ENCODE measurements around the gene CELSR2.
"Not testable (repeated sequence)": the region's sequence is repeated elsewhere in the genome, so short reads cannot be mapped to it uniquely, and the experiment has no call there.

Gene CELSR2

DNA sequence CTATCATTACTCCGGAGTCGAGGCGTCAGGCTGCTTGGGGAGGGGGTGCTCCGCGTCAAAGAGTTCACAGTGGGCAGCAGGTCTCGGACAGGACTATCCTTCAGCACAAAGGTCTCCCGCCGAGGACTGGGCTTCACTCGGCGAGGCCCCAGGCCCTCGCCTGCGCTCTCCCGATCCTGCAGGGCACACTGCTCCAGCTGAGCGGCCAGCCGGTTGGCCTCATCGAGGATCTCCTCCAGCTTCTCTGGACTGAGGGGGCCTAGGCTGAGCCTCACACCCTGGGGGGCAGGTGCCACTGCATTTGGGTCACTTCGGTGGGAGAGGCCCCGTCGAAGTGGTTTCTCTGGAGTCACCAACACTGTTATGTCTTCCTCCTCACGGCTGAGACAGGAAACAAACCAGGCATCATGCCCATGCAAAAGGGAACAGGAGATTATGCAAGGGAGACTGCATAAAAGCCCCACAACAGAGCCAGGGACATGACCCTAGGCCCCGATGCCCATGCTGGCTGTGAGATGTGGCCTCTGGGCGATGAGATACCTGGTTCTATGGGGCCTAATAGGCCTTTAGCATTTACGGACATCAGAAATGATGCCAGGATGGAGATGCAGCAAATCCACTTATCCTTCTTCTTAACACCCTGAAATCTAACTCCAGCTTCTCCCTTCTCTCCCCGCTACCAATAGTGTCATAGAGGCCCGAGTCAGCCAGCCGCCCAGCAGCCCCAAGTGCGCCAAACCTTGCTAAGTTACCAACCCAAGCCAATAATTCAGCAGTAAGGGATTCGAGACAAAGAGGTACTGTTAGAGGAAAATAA, 32.5 kb downstream of the CELSR2 start:
- DNase-seq: no peak

DNA sequence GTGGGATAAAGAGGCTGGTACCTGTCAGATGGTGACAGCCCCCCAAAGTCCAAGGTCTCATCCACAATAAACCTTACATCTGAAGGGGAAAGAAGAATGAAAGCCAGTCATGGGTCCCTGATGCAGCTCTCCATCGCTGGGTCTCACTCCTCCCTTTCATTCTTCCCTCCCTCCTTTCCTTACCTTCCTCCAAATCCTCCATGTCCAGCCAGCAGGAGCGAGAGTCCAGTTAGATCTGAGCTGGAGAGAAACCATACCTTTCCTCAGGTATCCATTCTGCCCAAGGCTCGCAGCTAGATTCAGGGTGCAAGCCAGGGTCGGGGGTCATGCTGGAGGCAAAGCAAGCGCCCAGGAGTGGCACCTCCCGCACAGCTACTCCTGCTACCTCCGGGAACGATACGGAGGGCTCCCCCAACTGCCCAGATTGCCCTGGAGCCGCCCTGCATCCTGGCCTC, 33.2 kb downstream of the CELSR2 start:
- DNase-seq: no peak

GRCh38 chr1:109282952-109283747, 33.8 kb downstream of the CELSR2 start, which contains the start of gene PSRC1:
TSS of gene PSRC1 (minus strand) at chr1:109283145.
- DNase-seq: peak; percentile 98

- no peak for DNase-seq
Measured at GRCh38 chr1:109283748-109284600, 34.6 kb downstream of the CELSR2 start.

GRCh38 chr1:109286762-109287161, 37.4 kb downstream of the CELSR2 start:
- DNase-seq: not testable (repeated sequence)

DNA sequence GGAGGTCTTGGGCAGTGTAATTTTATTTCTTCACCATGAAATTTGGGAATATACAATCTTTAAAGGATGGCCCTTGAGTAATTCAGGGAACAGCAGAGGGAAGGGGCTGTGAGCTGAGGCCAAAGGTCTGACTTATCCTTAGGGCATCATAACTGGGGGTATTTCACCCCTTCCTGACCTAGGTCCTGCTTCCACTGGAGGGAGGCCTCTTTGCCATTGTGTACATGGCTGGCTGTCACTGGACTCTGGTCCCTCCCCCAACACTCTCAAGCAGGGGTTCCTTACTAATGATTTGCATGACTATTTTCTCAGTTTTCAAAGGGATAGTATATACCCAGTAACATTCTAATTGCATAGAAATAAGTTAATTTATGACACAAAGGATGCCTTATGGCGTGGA, 40.8 kb downstream of the CELSR2 start:
- no peak for DNase-seq

GRCh38 chr1:109290998-109291397, 41.7 kb downstream of the CELSR2 start:
- no peak for DNase-seq

DNA sequence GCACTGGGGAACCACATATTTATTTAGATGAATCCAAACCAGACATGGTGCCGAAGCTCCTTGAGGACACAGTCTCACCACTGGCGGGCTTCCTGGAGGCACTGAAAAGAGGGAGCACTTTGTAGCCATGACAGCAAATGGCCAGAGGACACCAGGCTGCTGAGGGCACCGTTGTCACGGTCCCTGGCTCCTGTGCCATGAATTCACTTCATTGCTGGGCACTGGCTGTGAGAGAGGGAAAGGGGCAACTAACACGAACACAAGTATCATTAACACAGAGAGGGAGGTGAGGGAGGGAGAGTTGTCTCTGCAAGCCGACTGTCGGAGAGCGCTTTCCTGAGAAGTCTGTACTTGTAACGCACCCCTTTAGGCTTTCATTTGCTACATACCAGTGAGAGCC, 43.0 kb downstream of the CELSR2 start:
- no peak for DNase-seq

GRCh38 chr1:109293026-109293425, 43.7 kb downstream of the CELSR2 start:
- DNase-seq: no peak

DNA sequence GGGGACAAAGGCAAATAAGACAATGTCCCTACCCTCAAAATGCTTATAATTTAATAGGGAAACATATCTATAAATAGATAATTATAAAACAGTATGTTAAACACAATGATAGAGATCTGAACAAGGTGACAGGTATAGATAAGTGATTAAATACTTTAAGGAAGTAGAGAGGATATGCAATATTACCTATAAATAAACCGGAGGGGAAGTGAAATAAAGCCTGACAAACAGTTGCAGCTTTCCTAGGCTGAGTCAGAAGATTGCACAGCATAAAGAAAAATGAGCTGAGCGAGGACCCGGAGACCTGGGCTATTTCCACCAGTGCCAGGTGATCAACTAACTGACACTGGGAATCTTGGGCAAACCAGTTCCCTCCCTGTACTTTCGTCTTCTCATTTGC, 45.1 kb downstream of the CELSR2 start:
- DNase-seq: no peak

DNA sequence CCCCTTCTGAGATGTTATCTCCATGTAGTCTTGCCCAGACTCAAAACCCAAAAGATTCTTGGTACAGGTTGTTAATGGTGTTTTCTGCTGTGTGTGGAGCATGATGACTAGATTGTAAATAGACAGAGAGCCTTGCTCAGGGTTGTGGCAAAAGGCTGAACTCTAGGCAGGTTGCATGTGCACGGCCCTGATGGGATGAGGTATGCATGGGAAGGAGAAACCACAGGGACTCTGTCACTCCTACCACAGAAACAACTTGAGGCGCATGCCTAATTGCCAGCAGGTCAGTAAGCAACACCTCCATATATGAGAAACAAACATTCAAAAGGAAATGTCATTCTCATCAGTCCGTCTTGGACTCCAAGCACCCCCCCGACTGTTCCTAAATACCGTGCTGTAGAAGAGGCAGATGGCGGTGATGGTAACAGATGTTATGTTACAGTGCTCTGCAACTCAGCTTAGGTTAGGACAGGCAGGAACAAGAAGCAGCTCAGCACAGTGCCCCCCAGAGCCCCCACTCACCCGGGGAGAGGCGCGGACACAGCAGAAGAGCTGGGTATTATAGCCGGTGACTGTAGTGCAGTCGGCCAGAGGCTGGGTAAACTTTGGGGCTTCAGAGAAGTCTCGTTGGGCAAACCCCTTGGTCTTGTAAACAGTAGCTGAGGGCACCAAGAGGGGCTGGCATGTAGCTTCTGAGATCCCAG, 46.5 kb downstream of the CELSR2 start:
- DNase-seq: no peak

GRCh38 chr1:109296782-109297181, 47.4 kb downstream of the CELSR2 start:
- DNase-seq: peak; percentile 25

DNA sequence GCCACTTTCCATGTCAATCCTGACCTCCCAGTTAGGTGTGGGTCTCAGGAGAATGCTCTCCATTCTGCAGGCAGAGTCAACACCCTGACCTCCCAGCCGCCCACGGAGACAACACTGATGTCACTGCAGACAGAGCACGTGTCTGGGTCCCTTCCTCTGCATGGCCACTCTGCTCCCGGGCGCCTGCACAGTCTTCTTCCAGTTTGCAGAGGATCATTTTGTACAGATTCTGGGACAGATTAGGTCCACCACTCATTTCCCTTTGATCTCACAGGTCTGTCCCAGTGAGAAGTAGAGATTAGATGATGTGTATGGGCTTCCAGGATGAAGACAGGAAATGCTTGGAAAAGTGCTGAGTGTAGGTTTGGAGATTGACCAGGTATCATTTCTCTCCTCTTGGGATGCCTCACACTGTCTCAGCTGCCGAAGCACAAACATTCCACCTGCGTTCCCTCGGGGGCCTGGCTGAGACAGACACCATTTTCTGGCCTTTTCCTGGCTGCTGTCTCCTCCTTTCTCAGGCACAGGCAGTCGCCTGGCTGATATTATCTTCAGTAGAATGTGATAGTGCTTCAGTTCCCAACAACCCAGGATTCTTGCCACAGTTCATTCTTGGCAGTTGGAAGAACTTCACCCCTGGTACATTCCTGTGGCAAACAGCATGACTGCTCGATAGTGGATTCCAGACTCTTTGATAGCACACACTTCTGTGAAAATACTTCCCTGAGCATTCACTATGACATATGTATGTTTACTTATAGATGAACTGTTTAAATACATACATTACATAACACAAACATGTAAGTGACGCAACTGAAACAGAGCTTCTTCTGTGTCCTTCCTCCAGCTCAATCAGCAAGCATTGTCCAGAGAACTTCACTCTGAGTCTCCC, 49.6 kb downstream of the CELSR2 start:
- no peak for DNase-seq

DNA sequence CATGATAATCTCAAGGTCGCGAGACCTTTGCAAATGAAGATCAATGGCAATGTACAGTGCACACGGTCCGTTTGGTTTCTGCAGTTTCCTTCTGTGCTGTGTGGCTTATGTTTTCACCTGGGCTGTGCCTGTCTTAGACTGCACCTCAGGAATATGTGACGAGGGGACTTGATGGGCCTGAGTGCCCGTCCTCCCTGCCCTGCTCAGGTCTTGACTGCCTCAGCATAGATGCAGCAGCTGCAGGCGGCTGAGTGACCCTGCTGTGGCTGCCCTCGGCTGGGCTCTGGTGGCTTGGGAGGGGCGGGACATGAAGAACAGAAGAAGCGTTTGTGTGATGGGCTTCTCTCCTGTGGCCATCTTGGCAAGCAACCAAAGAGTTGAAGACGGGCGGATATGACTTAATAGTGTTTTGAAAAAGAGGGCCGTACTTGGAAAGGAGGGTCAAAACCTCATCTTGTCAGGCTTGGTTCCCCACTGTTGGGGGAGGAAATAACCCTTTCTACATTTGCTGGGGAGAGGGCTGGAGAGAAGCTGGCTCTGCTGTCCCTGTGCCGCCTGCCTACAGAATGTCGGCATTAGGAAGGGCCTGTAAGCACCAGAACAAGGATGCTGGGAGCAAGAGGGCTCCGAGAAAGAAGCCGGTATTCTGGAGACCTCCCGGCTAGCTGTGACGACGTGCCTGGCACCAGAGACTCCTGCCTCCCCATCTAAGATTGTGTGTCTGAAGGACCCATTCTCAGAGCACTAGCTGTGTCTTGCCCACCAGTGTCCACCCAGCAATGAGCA, 50.4 kb downstream of the CELSR2 start:
- DNase-seq: no peak

DNA sequence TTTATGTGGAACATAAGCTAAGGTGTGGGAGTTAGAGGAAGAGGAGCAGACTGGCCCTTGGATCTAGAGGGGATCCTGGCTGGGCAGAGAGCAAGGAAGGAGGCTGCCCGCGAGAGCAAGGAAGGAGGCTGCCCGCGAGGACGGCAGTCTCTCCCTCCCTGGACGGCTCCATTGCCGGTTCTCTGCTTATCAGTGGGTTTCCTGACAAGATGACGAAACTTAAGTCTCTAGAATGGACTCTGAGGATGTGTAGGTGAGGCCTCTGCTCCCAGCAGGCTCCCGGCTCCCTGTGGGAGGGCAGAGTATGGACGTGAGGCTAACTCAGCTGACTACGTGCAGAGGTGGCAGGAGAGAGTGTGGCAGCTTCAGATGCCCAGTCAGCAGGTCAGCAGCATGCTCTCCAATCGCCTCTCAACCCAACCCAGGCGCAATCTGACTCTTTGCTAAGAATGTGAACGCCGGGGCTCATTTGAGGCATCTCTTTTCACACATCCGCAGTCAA, 51.4 kb downstream of the CELSR2 start:
- no peak for DNase-seq

DNA sequence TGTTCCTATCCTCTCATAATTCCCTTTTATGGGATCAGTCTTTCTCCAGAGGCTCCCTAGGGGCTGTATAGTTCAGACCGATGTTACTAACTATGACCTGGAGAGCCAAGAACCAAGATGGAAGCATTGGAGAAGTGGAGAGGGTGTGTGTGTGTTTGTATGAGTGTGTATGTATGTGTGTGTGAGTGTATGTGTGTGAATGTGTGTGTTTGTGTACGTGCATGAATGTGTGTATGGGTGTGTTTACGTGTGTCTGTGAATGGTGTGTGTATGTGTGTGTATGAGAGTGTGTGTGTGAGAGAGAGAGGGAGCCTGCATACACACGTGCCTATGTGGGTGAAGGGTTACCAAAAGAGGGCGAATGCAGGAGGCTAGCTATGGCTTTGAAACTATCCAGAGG, 52.5 kb downstream of the CELSR2 start:
- DNase-seq: no peak

DNA sequence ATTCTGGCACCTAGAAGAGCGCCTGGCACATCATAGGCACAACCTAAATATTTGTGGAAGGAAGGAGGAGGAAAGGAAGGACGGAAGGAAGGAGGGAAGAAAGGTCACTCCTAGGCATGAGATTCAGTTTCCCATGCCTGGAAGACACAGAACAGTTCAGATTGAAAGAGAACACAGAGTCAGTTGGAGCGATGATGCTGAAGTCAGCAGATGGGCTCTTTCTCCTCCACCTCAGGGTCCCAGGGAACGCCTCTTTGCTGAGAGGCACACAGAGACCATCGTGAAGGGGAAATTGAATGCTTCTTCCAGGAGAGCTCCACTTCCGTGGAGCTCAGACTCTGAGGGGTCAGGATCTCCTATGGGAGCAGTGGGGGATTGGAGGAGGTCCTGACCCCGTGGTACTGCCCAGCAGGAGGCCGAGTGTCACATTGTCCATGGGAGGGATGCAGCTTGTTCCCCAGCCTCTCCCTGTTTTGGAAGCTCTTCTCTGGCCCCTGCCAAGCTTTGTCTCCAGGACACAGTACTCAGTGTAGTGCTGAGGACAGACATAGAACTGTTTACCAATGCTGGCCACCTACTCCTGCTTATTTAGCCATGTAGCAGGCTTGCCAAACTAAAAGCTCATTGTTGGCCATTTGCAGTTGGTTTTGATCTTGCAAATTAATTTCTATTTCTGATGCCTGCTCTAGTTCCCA, 55.0 kb downstream of the CELSR2 start:
- DNase-seq: no peak

GRCh38 chr1:109305991-109306390, 56.7 kb downstream of the CELSR2 start:
- not testable (repeated sequence) for DNase-seq

DNA sequence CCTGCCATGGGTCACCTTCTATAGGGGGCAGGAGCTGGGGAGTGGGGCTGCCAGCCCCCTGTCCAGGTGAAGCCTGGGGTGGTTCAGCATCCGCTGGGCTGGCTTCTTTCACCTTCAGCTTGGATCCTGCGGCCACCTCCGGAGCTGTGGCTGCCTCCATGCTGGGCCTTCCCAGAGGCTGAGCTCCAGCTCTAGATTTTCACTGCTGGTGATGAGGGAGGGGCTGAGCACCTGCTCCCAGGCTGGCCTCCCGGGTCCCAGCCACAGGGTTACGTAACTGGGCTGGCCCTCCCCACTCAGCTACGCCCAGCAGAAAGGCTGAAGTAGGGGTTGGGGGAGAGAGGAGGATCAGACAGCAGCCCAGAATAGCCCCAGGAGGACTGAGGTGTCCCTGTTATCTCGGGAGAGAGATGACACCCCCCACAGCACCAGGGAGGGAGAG, 57.5 kb downstream of the CELSR2 start, which contains the start of gene MYBPHL:
TSS of gene MYBPHL (minus strand) at position 180 of the 442 bp plus-strand sequence. CDS start at position 160, 20 bp downstream.
- DNase-seq: no peak
